ENCODE results near the gene DLEC1.

The DLEC1 gene

GRCh38 chr3:38088126-38089078 is 49.4 kb downstream of the DLEC1 start:
- no peak for TF ChIP-seq REST (IDR thresholded peaks at IDR 0.05; ENCODE audit: insufficient read depth in 1 of 2, low read depth in 2 of 2, low read length in 2 of 2)
- TF ChIP-seq FOXP2 (optimal IDR thresholded peaks at IDR 0.05; ENCODE audit: borderline replicate concordance, extremely low read depth, extremely low read length, insufficient read depth): no peak
- no peak for TF ChIP-seq POLR2AphosphoS5 (IDR thresholded peaks at IDR 0.05; ENCODE audit: low read depth, low read length)
- no peak for TF ChIP-seq SIN3A (IDR thresholded peaks at IDR 0.05; ENCODE audit: borderline replicate concordance, insufficient read depth, low read length)
- no peak for TF ChIP-seq TAF1 (IDR thresholded peaks at IDR 0.05; ENCODE audit: borderline replicate concordance, insufficient read depth, low read length)

GRCh38 chr3:38089163-38089562 is 50.2 kb downstream of the DLEC1 start:
- TF ChIP-seq FOXP2 (optimal IDR thresholded peaks at IDR 0.05; ENCODE audit: borderline replicate concordance, extremely low read depth, extremely low read length, insufficient read depth) (no peak), TAF1 (IDR thresholded peaks at IDR 0.05; ENCODE audit: borderline replicate concordance, insufficient read depth, low read length) (no peak), REST (IDR thresholded peaks at IDR 0.05; ENCODE audit: insufficient read depth in 1 of 2, low read depth in 2 of 2, low read length in 2 of 2) (no peak)

GRCh38 chr3:38090453-38090852 is 51.4 kb downstream of the DLEC1 start:
- TF ChIP-seq POLR2AphosphoS5 (IDR thresholded peaks at IDR 0.05; ENCODE audit: low read depth, low read length) (no peak), FOXP2 (optimal IDR thresholded peaks at IDR 0.05; ENCODE audit: borderline replicate concordance, extremely low read depth, extremely low read length, insufficient read depth) (no peak), SIN3A (IDR thresholded peaks at IDR 0.05; ENCODE audit: borderline replicate concordance, insufficient read depth, low read length) (no peak), TAF1 (IDR thresholded peaks at IDR 0.05; ENCODE audit: borderline replicate concordance, insufficient read depth, low read length) (no peak), REST (IDR thresholded peaks at IDR 0.05; ENCODE audit: insufficient read depth in 1 of 2, low read depth in 2 of 2, low read length in 2 of 2) (no peak)

GRCh38 chr3:38094999-38095398 is 56.0 kb downstream of the DLEC1 start:
- TF ChIP-seq SIN3A (IDR thresholded peaks at IDR 0.05; ENCODE audit: borderline replicate concordance, insufficient read depth, low read length) (no peak), REST (IDR thresholded peaks at IDR 0.05; ENCODE audit: insufficient read depth in 1 of 2, low read depth in 2 of 2, low read length in 2 of 2) (no peak), POLR2AphosphoS5 (IDR thresholded peaks at IDR 0.05; ENCODE audit: low read depth, low read length) (no peak), FOXP2 (optimal IDR thresholded peaks at IDR 0.05; ENCODE audit: borderline replicate concordance, extremely low read depth, extremely low read length, insufficient read depth) (no peak)

All from PFSK-1 (cell line).